HEK293 (cell line): ENCODE measurements around the gene NLRP6.

Source experiments
- ATF2 ChIP-seq: fragments of 450-650 bp; formaldehyde crosslinking; IDR thresholded peaks from 2 replicates; pipeline ENCODE4 v1.5.1; 2016; ENCODE audit warnings: missing biosample characterization, missing genetic modification characterization, low read depth
- CTCF ChIP-seq: fragments of 450-650 bp; formaldehyde crosslinking; IDR thresholded peaks from 2 replicates; pipeline ENCODE4 v1.5.1; 2016; ENCODE audit warnings: missing biosample characterization, missing genetic modification characterization
- GFI1B ChIP-seq: fragments of 450-650 bp; formaldehyde crosslinking; IDR thresholded peaks from 2 replicates; pipeline ENCODE4 v1.5.1; 2016; ENCODE audit warnings: missing biosample characterization, missing genetic modification characterization
- GLI4 ChIP-seq: fragments of 450-650 bp; formaldehyde crosslinking; IDR thresholded peaks from 2 replicates; pipeline ENCODE4 v1.5.1; 2016; ENCODE audit warnings: missing biosample characterization, missing genetic modification characterization
- HOXD13 ChIP-seq: sonication (generic); formaldehyde crosslinking; IDR thresholded peaks from 2 replicates; pipeline ENCODE4 v1.8.0; 2022; ENCODE audit warnings: missing genetic modification reagents, borderline replicate concordance
- PATZ1 ChIP-seq: fragments of 450-650 bp; formaldehyde crosslinking; IDR thresholded peaks from 2 replicates; pipeline ENCODE4 v1.5.1; 2016; ENCODE audit warnings: missing biosample characterization, missing genetic modification characterization
- ZEB2 ChIP-seq: fragments of 450-650 bp; formaldehyde crosslinking; IDR thresholded peaks from 2 replicates; pipeline ENCODE4 v1.5.1; 2016; ENCODE audit warnings: missing biosample characterization, missing genetic modification characterization
- ZFP41 ChIP-seq: fragments of 450-650 bp; formaldehyde crosslinking; IDR thresholded peaks from 2 replicates; pipeline ENCODE4 v1.5.1; 2016; ENCODE audit warnings: missing biosample characterization, missing genetic modification characterization, borderline replicate concordance
- ZNF121 ChIP-seq: fragments of 450-650 bp; formaldehyde crosslinking; IDR thresholded peaks from 2 replicates; pipeline ENCODE4 v1.5.1; 2016; ENCODE audit warnings: missing biosample characterization, missing genetic modification characterization
- ZNF529 ChIP-seq: fragments of 450-650 bp; formaldehyde crosslinking; IDR thresholded peaks from 2 replicates; pipeline ENCODE4 v1.5.1; 2017; ENCODE audit warnings: missing genetic modification characterization, missing biosample characterization; ENCODE audit not compliant: insufficient replicate concordance
- ZNF692 ChIP-seq: fragments of 450-650 bp; formaldehyde crosslinking; IDR thresholded peaks from 2 replicates; pipeline ENCODE4 v1.5.1; 2016; ENCODE audit warnings: missing biosample characterization, missing genetic modification characterization

- TF ChIP-seq CTCF (tag by site-specific recombination) (no peak), PATZ1 (tag by site-specific recombination) (no peak), ATF2 (tag by site-specific recombination) (no peak), ZNF692 (tag by site-specific recombination) (no peak), ZNF529 (tag by site-specific recombination) (no peak), ZFP41 (no peak), HOXD13 (CRISPR knock-in tag) (no peak), GFI1B (tag by site-specific recombination) (no peak), ZEB2 (tag by site-specific recombination) (no peak), GLI4 (tag by site-specific recombination) (no peak), ZNF121 (tag by site-specific recombination) (no peak)
These were observed 49.3 kb downstream of the NLRP6 start for GRCh38 chr11:327581-327923.
